GM12865 (cell line): ENCODE measurements around the gene MYO1G.
A peak's percentile ranks its signal among the peaks of the same experiment; 100 is the strongest.
"Not testable (repeated sequence)": the region's sequence is repeated elsewhere in the genome, so short reads cannot be mapped to it uniquely, and the experiment has no call there.

Experiments used
- DNase-seq: peaks from one replicate; pipeline ENCODE4 v3.0.0; 2010; ENCODE audit warnings: low read depth
- H3K4me3 ChIP-seq: 2 replicates; pipeline ENCODE4 v1.5.1; 2011; ENCODE audit warnings: mild to moderate bottlenecking, low read depth, low read length, control low read depth
- CTCF ChIP-seq: IDR thresholded peaks from 2 replicates; pipeline ENCODE4 v1.5.1; 2011; ENCODE audit warnings: low read length, control low read depth, low read depth, inconsistent platforms; ENCODE audit not compliant: insufficient read depth; ENCODE audit errors: missing control alignments

The MYO1G gene

DNA sequence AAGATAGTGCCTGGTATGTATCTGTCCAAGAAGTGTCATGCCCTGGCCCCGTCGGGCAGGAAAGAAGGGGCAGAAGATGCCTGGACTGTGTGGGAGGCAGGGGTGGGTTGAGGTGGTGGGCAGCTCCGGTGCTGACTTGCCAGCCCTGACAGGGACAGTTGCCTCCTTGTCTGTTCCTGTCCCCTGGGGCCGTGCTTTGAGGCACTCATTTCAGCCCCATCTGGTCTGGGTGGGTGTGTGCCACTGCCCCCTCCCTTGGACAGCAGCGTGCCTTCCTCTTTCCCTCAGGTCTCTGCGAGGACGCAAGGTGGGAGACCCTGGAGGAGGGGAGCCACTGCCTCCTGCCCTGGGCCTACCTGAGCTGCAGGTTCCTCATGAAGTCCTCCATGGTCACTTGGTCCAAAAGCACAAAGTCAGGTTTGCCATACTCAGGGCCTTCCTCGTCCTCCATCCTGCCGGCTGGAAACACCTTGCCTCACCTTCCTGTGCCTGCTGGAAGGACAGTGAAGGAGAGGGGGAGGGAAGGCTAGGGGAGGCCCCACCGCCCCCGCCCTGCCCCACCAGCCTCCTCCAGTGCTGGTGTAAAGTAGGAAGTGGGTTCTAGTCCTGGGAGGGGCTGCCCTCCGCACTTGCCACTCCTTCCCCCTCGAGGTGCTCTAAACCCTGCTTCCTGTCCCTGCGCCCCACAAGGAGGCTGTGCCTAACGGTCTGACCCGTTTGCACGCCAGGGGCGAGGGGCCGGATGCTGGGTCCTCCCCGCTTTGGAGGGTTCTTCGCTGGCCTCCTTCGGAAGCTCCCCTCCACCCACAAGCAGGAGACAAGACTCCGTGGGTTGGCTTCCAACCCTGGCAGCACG is at the start of gene MYO1G:
TSS of gene MYO1G (minus strand) at position 505 of the 856 bp plus-strand sequence. CDS start at position 451, 54 bp downstream.
- peak; percentile 96 for DNase-seq
- no peak for TF ChIP-seq CTCF
- H3K4me3 ChIP-seq, result peak within 1 kb of the TSS; percentile 84

GRCh38 chr7:45028138-45028919 is 49.5 kb upstream of the MYO1G start:
- no peak for DNase-seq
- peak overlapping the region; percentile 77 for H3K4me3 ChIP-seq
- no peak for TF ChIP-seq CTCF

DNA sequence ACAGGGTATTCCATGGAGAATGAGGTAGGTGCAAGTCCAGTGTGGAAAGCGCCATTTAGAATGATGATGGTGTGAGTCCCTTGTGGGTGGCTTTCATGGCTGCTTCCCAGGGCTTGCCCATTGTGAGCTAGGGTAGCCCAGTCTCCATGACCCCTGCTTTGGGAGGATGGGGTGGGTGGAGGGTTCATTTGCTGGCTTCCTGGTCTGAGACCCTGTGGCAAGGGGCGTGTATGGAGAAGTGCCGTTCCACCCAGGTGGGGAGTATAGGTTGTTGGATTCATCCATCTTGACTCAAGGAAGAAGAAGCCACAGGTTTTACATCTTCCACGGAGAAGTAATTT is 48.9 kb upstream of the MYO1G start:
- H3K4me3 ChIP-seq, result peak overlapping the region; percentile 77
- no peak for TF ChIP-seq CTCF
- DNase-seq, result peak; percentile 13

DNA sequence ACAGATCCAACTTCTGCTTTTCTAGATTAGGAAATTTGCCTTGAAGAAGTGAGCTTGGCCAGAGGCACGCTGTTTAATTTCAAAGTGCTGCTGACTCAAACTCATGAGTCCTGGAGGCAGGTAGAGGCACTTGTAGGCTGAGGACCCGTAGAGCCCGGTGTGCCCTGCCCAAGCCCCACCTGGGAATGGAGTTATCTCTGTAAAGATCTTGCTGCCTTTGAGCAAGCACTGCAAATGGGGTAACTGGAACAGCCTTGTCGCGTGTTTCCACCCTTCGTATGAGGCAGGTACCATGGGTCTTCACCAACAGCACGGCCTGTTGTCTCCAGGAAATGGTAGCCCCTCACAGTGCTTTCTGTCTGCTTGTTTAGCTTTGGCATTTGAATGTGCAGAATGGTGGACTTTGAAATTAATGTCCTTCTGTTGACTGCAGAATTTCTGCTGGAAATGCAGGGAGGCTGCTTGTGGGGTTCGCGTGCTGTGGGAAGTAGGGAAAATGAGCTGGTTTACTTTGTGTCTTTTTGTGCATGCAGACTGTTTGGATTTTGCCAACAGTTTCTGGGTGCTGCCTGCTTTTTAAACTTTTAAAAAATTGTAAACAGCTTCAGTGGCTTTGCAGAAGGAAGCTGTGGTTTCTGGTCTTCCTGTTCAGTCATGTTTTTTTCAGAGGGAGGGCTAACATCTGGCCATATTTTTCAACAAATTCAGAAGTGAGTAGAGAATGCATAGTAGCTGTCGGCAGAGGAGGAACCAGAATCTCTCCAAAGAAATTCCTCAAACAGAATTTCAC is 48.4 kb upstream of the MYO1G start:
- H3K4me3 ChIP-seq, result peak overlapping the region; percentile 77
- peak; percentile 72 for DNase-seq
- TF ChIP-seq CTCF, result no peak

DNA sequence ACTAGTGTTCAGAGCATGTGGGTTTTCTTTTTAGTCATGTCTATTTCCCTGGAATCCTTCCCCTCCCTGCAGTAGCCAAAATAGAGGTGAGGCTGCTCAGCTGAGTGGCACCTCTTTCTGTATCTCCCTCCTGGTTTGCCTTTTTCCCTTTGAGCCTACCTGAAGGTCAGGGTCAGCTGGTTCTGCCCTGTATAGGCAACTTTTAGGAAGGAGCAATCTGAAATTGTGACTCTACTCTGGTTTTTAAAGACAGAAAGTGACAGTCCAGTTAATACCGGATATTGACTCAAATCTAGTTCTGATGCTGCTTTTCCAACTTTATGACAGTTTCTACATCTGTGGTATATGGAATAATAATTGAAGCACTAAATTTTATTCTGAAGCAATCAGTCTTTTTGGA is 47.2 kb upstream of the MYO1G start:
- DNase-seq, result peak; percentile 29
- no peak for TF ChIP-seq CTCF
- H3K4me3 ChIP-seq, result peak overlapping the region; percentile 13

GRCh38 chr7:45025473-45025872 is 46.7 kb upstream of the MYO1G start:
- DNase-seq, H3K4me3 ChIP-seq: not testable (repeated sequence)
